HAP-1 (cell line): ENCODE measurements around the gene API5.

Experiments
- DNase-seq, 2 experiments: peaks; one replicate each; pipeline ENCODE4 v3.0.0-alpha.2; 2016 to 2020; ENCODE audit warnings: low spot score in 2 of 2
- H3K27me3 ChIP-seq: fragments of 250-450 bp; sonication (Bioruptor Pico); 2 replicates; pipeline ENCODE4 v1.5.1; 2020; ENCODE audit warnings: low read depth, mild to moderate bottlenecking, moderate library complexity
- H3K36me3 ChIP-seq: fragments of 250-450 bp; sonication (Bioruptor Pico); replicated peaks from 2 replicates; pipeline ENCODE4 v1.5.1; 2020; ENCODE audit warnings: mild to moderate bottlenecking
- H3K4me1 ChIP-seq: fragments of 250-450 bp; sonication (Bioruptor Pico); 2 replicates; pipeline ENCODE4 v1.5.1; 2020; ENCODE audit warnings: mild to moderate bottlenecking
- H3K4me3 ChIP-seq: fragments of 250-450 bp; sonication (Bioruptor Pico); 2 replicates; pipeline ENCODE4 v1.5.1; 2020; ENCODE audit warnings: mild to moderate bottlenecking, moderate library complexity
- H3K9me3 ChIP-seq: fragments of 250-450 bp; sonication (Bioruptor Pico); 2 replicates; pipeline ENCODE4 v1.5.1; 2020; ENCODE audit warnings: mild to moderate bottlenecking, moderate library complexity
- in situ Hi-C: fragments of 300-500 bp; cut with MboI; formaldehyde crosslinking; loops from 3 replicates; pipeline ENCODE4 v1.14.3; 2020; ENCODE audit warnings: low sequenced_read_pairs, inconsistent platforms, mixed read lengths

API5 gene

GRCh38 chr11:43377389-43377788 lies 65.6 kb downstream of the API5 start:
- H3K9me3 ChIP-seq: no peaks in the 10 kb centered on the region
- no peaks in the 10 kb centered on the region for H3K27me3 ChIP-seq
- in situ Hi-C loops: no loop called here
- DNase-seq: no peak
- H3K36me3 ChIP-seq: peaks cover 13% of the 10 kb centered on the region
- no peaks in the 10 kb centered on the region; the same call in 1 of the 2 replicates for H3K4me1 ChIP-seq
- no peak overlapping the region for H3K4me3 ChIP-seq

GRCh38 chr11:43378897-43379296 lies 67.1 kb downstream of the API5 start:
- H3K27me3 ChIP-seq: no peaks in the 10 kb centered on the region
- H3K9me3 ChIP-seq: no peaks in the 10 kb centered on the region
- peaks cover 14% of the 10 kb centered on the region for H3K36me3 ChIP-seq
- no peaks in the 10 kb centered on the region; the same call in 1 of the 2 replicates for H3K4me1 ChIP-seq
- no peak for DNase-seq
- no peak overlapping the region for H3K4me3 ChIP-seq
- in situ Hi-C loops: no loop called here

- in situ Hi-C loops: no loop called here
- DNase-seq: no peak
- no peaks in the 10 kb centered on the region for H3K9me3 ChIP-seq
- no peaks in the 10 kb centered on the region for H3K27me3 ChIP-seq
- H3K4me3 ChIP-seq: no peak overlapping the region
- H3K4me1 ChIP-seq: no peaks in the 10 kb centered on the region
- H3K36me3 ChIP-seq: peaks cover 14% of the 10 kb centered on the region
These were observed 70.0 kb downstream of the API5 start for GRCh38 chr11:43381802-43382201.

- DNase-seq: no peak
- Histone ChIP-seq H3K4me1 (no peaks in the 10 kb centered on the region), H3K4me3 (no peak overlapping the region), H3K27me3 (no peaks in the 10 kb centered on the region), H3K36me3 (peaks cover 14% of the 10 kb centered on the region), H3K9me3 (no peaks in the 10 kb centered on the region)
- in situ Hi-C loops: no loop called here
These were observed 70.8 kb downstream of the API5 start for GRCh38 chr11:43382614-43383013.

- Histone ChIP-seq H3K27me3 (no peaks in the 10 kb centered on the region), H3K36me3 (peaks cover 12% of the 10 kb centered on the region), H3K4me1 (no peaks in the 10 kb centered on the region), H3K4me3 (no peak overlapping the region), H3K9me3 (no peaks in the 10 kb centered on the region)
- in situ Hi-C loops: no loop called here
- DNase-seq: no peak
These were observed 72.6 kb downstream of the API5 start for GRCh38 chr11:43384393-43384792.

GRCh38 chr11:43392713-43393112 lies 80.9 kb downstream of the API5 start:
- in situ Hi-C loops: no loop called here
- Histone ChIP-seq H3K4me1 (no peaks in the 10 kb centered on the region), H3K27me3 (no peaks in the 10 kb centered on the region), H3K36me3 (peaks cover 28% of the 10 kb centered on the region), H3K9me3 (no peaks in the 10 kb centered on the region), H3K4me3 (no peak overlapping the region)
- no peak for DNase-seq

- Histone ChIP-seq H3K4me1 (no peaks in the 10 kb centered on the region), H3K36me3 (peaks cover 33% of the 10 kb centered on the region), H3K9me3 (no peaks in the 10 kb centered on the region), H3K4me3 (no peak overlapping the region), H3K27me3 (no peaks in the 10 kb centered on the region)
- in situ Hi-C loops: no loop called here
- DNase-seq: no peak
These were observed 82.1 kb downstream of the API5 start for GRCh38 chr11:43393765-43394355.
